Neutrophil (primary cell): ENCODE measurements around the gene KRTAP10-1.
"Not testable (repeated sequence)": the region's sequence is repeated elsewhere in the genome, so short reads cannot be mapped to it uniquely, and the experiment has no call there.

Source experiments
- H3K27ac ChIP-seq: fragments of 200-600 bp; sonication (generic); 2 replicates; pipeline ENCODE4 v1.5.1; 2016; ENCODE audit warnings: mild to moderate bottlenecking, moderate library complexity
- H3K27me3 ChIP-seq: fragments of 200-600 bp; sonication (generic); 2 replicates; pipeline ENCODE4 v1.6.0; 2016; ENCODE audit warnings: mild to moderate bottlenecking
- H3K36me3 ChIP-seq: fragments of 200-600 bp; sonication (generic); 2 replicates; pipeline ENCODE4 v1.5.1; 2017
- H3K4me1 ChIP-seq, 2 experiments: fragments of 200-600 bp in 1 of 2; sonication (generic) in 1 of 2; 1 replicate in 1 of 2; 2 replicates in 1 of 2; pipeline versions ENCODE4 v1.5.1 to v1.6.1; 2013 to 2016; ENCODE audit warnings: low read depth in 1 of 2, low read length in 1 of 2, mild to moderate bottlenecking in 1 of 2, moderate library complexity in 1 of 2; ENCODE audit not compliant: control insufficient read depth in 1 of 2, insufficient read depth in 1 of 2
- H3K4me3 ChIP-seq, 2 experiments: fragments of 200-600 bp in 1 of 2; sonication (generic) in 1 of 2; 1 replicate in 1 of 2; 2 replicates in 1 of 2; pipeline ENCODE4 v1.5.1; 2013 to 2016; ENCODE audit warnings: low read depth in 1 of 2, low read length in 1 of 2, mild to moderate bottlenecking in 1 of 2, moderate library complexity in 1 of 2
- H3K9me3 ChIP-seq: fragments of 200-600 bp; sonication (generic); 2 replicates; pipeline ENCODE4 v1.5.1; 2016
- CTCF ChIP-seq: fragments of 200-600 bp; sonication (generic); IDR thresholded peaks from 2 replicates; pipeline ENCODE4 v1.5.1; 2016; ENCODE audit warnings: antibody characterized with exemption

KRTAP10-1 gene

GRCh38 chr21:44582055-44582454, 42.1 kb upstream of the KRTAP10-1 start:
- Histone ChIP-seq H3K4me3 (no peak overlapping the region), H3K27me3 (peaks cover 37% of the 10 kb centered on the region), H3K36me3 (no peaks in the 10 kb centered on the region), H3K9me3 (no peaks in the 10 kb centered on the region), H3K27ac (no peak overlapping the region), H3K4me1 (no peaks in the 10 kb centered on the region)
- TF ChIP-seq CTCF, result no peak

GRCh38 chr21:44581158-44581557, 41.2 kb upstream of the KRTAP10-1 start:
- Histone ChIP-seq H3K27me3 (peaks cover 37% of the 10 kb centered on the region), H3K27ac (no peak overlapping the region), H3K36me3 (no peaks in the 10 kb centered on the region), H3K4me1 (no peaks in the 10 kb centered on the region), H3K9me3 (no peaks in the 10 kb centered on the region), H3K4me3 (no peak overlapping the region)
- TF ChIP-seq CTCF, result no peak

- H3K36me3 ChIP-seq, H3K4me3 ChIP-seq, H3K4me1 ChIP-seq, H3K27ac ChIP-seq, H3K9me3 ChIP-seq: not testable (repeated sequence)
- H3K27me3 ChIP-seq, result peaks cover 33% of the 10 kb centered on the region
Observed at GRCh38 chr21:44580231-44580821, 40.3 kb upstream of the KRTAP10-1 start, which contains the start of gene KRTAP10-5. Gene KRTAP10-5, minus strand, starts transcription at chr21:44580604. Its CDS starts 26 bp downstream, at chr21:44580578.

GRCh38 chr21:44579833-44580144, 39.8 kb upstream of the KRTAP10-1 start:
- Histone ChIP-seq H3K4me1 (no peaks in the 10 kb centered on the region), H3K4me3 (no peak overlapping the region), H3K9me3 (no peaks in the 10 kb centered on the region), H3K36me3 (no peaks in the 10 kb centered on the region), H3K27ac (no peak overlapping the region), H3K27me3 (peaks cover 33% of the 10 kb centered on the region)
- TF ChIP-seq CTCF, result no peak

GRCh38 chr21:44579056-44579832, 39.2 kb upstream of the KRTAP10-1 start:
- H3K9me3 ChIP-seq, result no peaks in the 10 kb centered on the region
- no peaks in the 10 kb centered on the region for H3K4me1 ChIP-seq
- TF ChIP-seq CTCF, result no peak
- H3K4me3 ChIP-seq, result no peak overlapping the region
- peaks cover 33% of the 10 kb centered on the region for H3K27me3 ChIP-seq
- H3K36me3 ChIP-seq, result no peaks in the 10 kb centered on the region
- no peak overlapping the region for H3K27ac ChIP-seq

GRCh38 chr21:44578371-44579055, 38.5 kb upstream of the KRTAP10-1 start:
- Histone ChIP-seq H3K9me3 (no peaks in the 10 kb centered on the region), H3K4me1 (no peaks in the 10 kb centered on the region), H3K27ac (no peak overlapping the region), H3K27me3 (peaks cover 29% of the 10 kb centered on the region), H3K4me3 (no peak overlapping the region), H3K36me3 (no peaks in the 10 kb centered on the region)
- TF ChIP-seq CTCF, result no peak
